LNCAP (cell line): ENCODE results near the gene ADCY10.

ENCODE experiments used
- CTCF ChIP-seq: fragments of 450-650 bp; IDR thresholded peaks from 2 replicates; pipeline ENCODE4 v1.5.1; 2017; ENCODE audit warnings: mild to moderate bottlenecking

Gene ADCY10

GRCh38 chr1:167775178-167775577 lies 138.8 kb downstream of the ADCY10 start:
- no peak for TF ChIP-seq CTCF

GRCh38 chr1:167774710-167775109 lies 139.2 kb downstream of the ADCY10 start:
- no peak for TF ChIP-seq CTCF

GRCh38 chr1:167773516-167773915 lies 140.4 kb downstream of the ADCY10 start:
- no peak for TF ChIP-seq CTCF

GRCh38 chr1:167772436-167772835 lies 141.5 kb downstream of the ADCY10 start:
- no peak for TF ChIP-seq CTCF

- no peak for TF ChIP-seq CTCF
Observed at GRCh38 chr1:167770127-167770526, 143.8 kb downstream of the ADCY10 start.

- no peak for TF ChIP-seq CTCF
Observed at GRCh38 chr1:167767761-167768160, 146.2 kb downstream of the ADCY10 start.

- no peak for TF ChIP-seq CTCF
Observed at GRCh38 chr1:167766538-167766937, 147.4 kb downstream of the ADCY10 start.

GRCh38 chr1:167765496-167765895 lies 148.4 kb downstream of the ADCY10 start:
- TF ChIP-seq CTCF: no peak
